Astrocyte of the cerebellum (primary cell): Measurements from ENCODE around the gene SETDB2.

Experiments
- DNase-seq: peaks from one replicate; pipeline ENCODE4 v3.0.0-alpha.2; 2011; ENCODE audit warnings: low read depth
- H3K4me3 ChIP-seq: 2 replicates; pipeline ENCODE4 v1.5.1; 2011; ENCODE audit warnings: mild to moderate bottlenecking, low read depth, low read length, moderate library complexity
- in situ Hi-C: cut with HindIII; loops from 2 replicates; pipeline ENCODE4 v1.10.0; 2017; ENCODE audit warnings: low sequenced_read_pairs
- TF ChIP-seq, protein P1 (sequence below): IDR thresholded peaks from 2 replicates; pipeline ENCODE4 v1.5.1; 2012; ENCODE audit warnings: low read length, low read depth, moderate library complexity, mild to moderate bottlenecking; ENCODE audit errors: missing control alignments

The SETDB2 gene

DNA sequence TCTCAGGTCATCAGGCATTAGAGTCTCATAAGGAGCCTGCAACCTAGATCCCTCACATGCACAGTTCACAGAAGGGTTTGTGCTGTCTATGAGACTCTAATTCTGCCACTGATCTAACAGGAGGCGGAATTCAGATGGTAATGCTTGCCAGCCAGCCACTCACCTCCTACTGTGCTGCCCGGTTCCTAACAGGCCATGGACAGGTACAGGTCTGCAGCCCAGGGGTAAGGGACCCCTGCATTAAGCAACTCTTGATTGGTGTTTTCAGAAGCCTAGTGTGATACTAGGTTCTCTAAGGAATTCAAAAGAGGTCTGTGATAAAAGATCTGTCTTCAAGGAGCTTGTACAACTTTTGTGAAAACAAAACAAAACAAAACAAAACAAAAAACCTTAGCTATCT is 31.3 kb upstream of the SETDB2 start:
- DNase-seq: no peak

DNA sequence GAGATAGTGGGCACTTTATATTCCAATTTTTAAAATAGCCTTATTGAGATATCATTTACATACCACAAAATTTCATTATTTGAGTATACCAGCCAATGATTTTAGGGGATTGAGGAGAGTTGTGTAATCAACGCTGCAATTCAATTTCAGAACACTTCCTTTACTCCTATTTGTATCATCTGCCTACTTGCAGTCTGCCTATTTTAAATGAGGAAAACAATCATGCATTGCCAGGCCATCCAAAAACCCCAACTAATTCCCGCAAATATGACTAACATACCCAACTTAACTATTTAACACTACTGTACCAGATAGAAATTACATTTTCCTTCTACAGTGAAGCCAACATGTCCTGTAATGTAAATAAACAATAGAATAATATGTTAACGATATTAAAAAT is 26.9 kb upstream of the SETDB2 start:
- in situ Hi-C loops: no loop called here
- no peak for DNase-seq
- no peak overlapping the region for H3K4me3 ChIP-seq
- TF ChIP-seq, protein P1, sequence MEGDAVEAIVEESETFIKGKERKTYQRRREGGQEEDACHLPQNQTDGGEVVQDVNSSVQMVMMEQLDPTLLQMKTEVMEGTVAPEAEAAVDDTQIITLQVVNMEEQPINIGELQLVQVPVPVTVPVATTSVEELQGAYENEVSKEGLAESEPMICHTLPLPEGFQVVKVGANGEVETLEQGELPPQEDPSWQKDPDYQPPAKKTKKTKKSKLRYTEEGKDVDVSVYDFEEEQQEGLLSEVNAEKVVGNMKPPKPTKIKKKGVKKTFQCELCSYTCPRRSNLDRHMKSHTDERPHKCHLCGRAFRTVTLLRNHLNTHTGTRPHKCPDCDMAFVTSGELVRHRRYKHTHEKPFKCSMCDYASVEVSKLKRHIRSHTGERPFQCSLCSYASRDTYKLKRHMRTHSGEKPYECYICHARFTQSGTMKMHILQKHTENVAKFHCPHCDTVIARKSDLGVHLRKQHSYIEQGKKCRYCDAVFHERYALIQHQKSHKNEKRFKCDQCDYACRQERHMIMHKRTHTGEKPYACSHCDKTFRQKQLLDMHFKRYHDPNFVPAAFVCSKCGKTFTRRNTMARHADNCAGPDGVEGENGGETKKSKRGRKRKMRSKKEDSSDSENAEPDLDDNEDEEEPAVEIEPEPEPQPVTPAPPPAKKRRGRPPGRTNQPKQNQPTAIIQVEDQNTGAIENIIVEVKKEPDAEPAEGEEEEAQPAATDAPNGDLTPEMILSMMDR: no peak

More for the DNA sequence above, 31.3 kb upstream of the SETDB2 start:
- H3K4me3 ChIP-seq: no peak overlapping the region
- TF ChIP-seq, protein P1: no peak
- in situ Hi-C loops: no loop called here

DNA sequence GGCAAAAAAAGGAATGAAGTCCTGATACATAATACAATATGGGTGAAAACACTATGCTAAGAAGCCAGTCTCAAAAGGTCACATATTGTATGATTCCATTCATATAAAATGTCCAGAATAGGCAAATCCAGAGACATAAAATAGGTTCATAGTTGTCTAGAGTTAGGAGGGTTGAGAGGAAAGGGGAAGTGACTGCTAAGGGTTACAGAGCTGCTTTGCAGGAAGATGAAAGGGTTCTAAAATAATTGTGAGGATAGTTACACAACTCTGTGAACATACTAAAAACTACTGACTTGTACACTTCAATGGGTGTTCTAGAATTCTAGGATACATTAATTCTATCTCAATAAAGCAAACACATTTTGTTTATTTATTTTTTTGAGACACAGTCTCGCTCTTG is 25.9 kb upstream of the SETDB2 start:
- DNase-seq: no peak
- in situ Hi-C loops: no loop called here
- no peak overlapping the region for H3K4me3 ChIP-seq
- TF ChIP-seq, protein P1: no peak

DNA sequence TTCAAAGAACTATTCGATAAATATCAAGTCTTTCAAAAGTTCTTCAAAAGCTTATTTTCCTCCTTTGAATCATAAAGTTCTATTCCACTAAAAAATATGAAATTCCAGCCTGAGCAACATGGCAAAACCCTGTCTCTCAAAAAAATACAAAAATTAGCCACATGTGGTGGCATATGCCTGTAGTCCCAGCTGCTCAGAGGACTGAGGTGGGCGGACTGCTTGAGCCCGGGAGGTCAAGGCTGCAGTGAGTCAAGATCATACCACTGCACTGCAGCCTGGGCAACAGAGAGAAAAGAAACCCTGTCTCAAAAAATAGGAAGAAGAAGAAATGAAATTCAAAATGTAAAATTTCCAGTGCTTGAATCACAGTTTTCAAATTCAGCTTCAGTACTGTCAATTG is 24.8 kb upstream of the SETDB2 start:
- TF ChIP-seq, protein P1: no peak
- DNase-seq: no peak
- in situ Hi-C loops: no loop called here
- no peak overlapping the region for H3K4me3 ChIP-seq

DNA sequence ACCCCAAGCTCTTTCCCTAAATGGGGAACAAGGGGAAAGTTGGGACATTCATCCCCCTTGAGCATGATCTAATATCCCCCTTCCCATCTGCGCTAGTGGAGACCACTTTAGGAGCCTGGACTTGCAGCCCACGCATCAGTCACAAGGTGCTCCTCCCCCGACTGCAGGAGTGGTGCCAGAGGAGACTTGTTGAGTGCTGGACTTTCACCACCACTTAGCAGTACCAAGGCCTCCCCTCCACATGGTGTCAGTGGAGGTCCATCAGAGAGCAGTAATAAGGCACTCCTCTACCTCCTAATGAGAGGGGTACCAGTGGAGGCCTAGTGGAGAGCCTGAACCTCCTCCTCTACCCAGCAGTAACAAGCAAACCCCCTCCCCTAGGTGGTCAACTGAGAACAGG is 22.7 kb upstream of the SETDB2 start:
- no peak overlapping the region for H3K4me3 ChIP-seq
- in situ Hi-C loops: no loop called here
- DNase-seq: no peak
- TF ChIP-seq, protein P1: no peak

DNA sequence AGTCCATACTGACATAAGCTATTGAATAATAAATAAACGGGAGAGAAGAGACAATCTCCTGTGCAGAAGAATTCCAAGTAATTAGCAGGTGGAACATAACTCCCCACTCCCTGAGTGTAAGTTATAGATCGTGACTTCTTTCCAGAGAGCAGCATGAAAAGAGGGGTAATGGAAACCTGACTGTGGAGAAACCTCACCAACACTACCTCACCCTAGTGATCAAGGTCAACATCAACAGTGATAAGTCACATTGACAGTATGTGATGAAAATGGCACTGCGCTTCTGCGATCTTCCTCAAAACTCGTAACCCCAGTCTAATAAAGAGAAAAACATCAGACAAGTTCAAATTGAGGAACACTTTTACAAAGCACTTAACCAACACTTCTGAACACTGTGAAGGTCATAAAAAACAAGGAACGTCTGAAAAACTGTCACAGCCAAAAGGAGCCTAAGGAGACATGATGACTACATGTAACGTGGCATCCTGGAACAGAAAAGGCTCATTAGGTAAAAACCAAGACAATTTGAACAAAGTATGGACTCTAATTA is 20.0 kb upstream of the SETDB2 start:
- H3K4me3 ChIP-seq: no peak overlapping the region
- in situ Hi-C loops: no loop called here
- no peak for DNase-seq
- TF ChIP-seq, protein P1: no peak
